MCF 10A (cell line): Measurements from ENCODE around the gene MED15. TPM values are rescaled to one million over a fixed set of nuclear protein-coding genes. Genes with fewer than 3 reads are reported as not detected.

Source experiments
- BruUV-seq: library from RNA; stranded (reverse); fragments of 400-500 nt; replicated peaks from 2 replicates; lab custom pipeline; 2021; lab: Mats Ljungman, UMichigan
- CTCF ChIA-PET: fragments of 300-600 bp; sonication (Branson Sonifier 250); formaldehyde crosslinking; extraction: SDS; loops from one replicate; lab custom pipeline; 2021; ENCODE audit warnings: antibody characterized with exemption, inconsistent platforms; lab: Yijun Ruan, JAX
- POLR2A ChIA-PET: fragments of 300-600, 350-650 bp; sonication (Branson Sonifier 250); formaldehyde crosslinking; extraction: SDS; loops from one replicate; lab custom pipeline; 2020; ENCODE audit warnings: antibody characterized with exemption, inconsistent platforms; lab: Yijun Ruan, JAX
- DNase-seq: peaks from one replicate; pipeline ENCODE4 v3.0.0-alpha.2; 2018; ENCODE audit not compliant: unreplicated experiment
- H3K27ac Mint-ChIP-seq: one replicate; pipeline ENCODE4 v1.8.0; 2022; ENCODE audit warnings: mild to moderate bottlenecking, low read depth, mixed read lengths; ENCODE audit not compliant: unreplicated experiment
- H3K27me3 Mint-ChIP-seq: one replicate; pipeline ENCODE4 v1.8.0; 2022; ENCODE audit warnings: mixed read lengths; ENCODE audit not compliant: insufficient read depth, unreplicated experiment
- H3K36me3 Mint-ChIP-seq: one replicate; pipeline ENCODE4 v1.8.0; 2022; ENCODE audit warnings: mild to moderate bottlenecking, moderate library complexity, mixed read lengths; ENCODE audit not compliant: insufficient read depth, unreplicated experiment
- H3K4me1 Mint-ChIP-seq: one replicate; pipeline ENCODE4 v1.8.0; 2022; ENCODE audit warnings: mixed read lengths; ENCODE audit not compliant: insufficient read depth, unreplicated experiment
- H3K4me3 Mint-ChIP-seq: one replicate; pipeline ENCODE4 v1.8.0; 2022; ENCODE audit warnings: mild to moderate bottlenecking, moderate library complexity, mixed read lengths; ENCODE audit not compliant: unreplicated experiment
- H3K9me3 Mint-ChIP-seq: one replicate; pipeline ENCODE4 v1.8.0; 2022; ENCODE audit warnings: mixed read lengths; ENCODE audit not compliant: unreplicated experiment
- CTCF ChIP-seq: fragments of 200-600 bp; IDR thresholded peaks from one replicate; pipeline ENCODE4 v1.8.0; 2022; ENCODE audit warnings: antibody characterized with exemption, mild to moderate bottlenecking; ENCODE audit not compliant: unreplicated experiment
- intact Hi-C: fragments of 100-400 bp; cut with micrococcal nuclease; formaldehyde crosslinking; loops from 2 replicates; pipeline ENCODE4 v1.14.1; 2022
- total RNA-seq: library from RNA; stranded (reverse); gene quantifications from 2 replicates; pipeline ENCODE4 v1.2.3, GENCODE V29; 2022

MED15 gene
- total RNA-seq, 1 experiment from 2014 or later = 122 TPM

GRCh38 chr22:20580179-20580578 is 72.8 kb downstream of the MED15 start:
- POLR2A ChIA-PET = no interaction called here
- peak overlapping the region; percentile 35 for H3K27ac Mint-ChIP-seq
- CTCF ChIA-PET = interaction anchor here (0.9 to 2.3 kb wide), 3 partner anchors 9 to 26 kb away, joined by 3 to 9 read pairs (median 4); no protein-coding TSS in a partner anchor
- H3K4me3 Mint-ChIP-seq = no peak overlapping the region
- intact Hi-C loops = no loop called here
- no peak for TF ChIP-seq CTCF
- H3K9me3 Mint-ChIP-seq = no peaks in the 10 kb centered on the region
- peaks cover 93% of the 10 kb centered on the region for H3K36me3 Mint-ChIP-seq
- no peaks in the 10 kb centered on the region for H3K27me3 Mint-ChIP-seq
- H3K4me1 Mint-ChIP-seq = peaks cover 6% of the 10 kb centered on the region
- no TSS peak for BruUV-seq
- DNase-seq = no peak

- peaks cover 9% of the 10 kb centered on the region for H3K4me1 Mint-ChIP-seq
- POLR2A ChIA-PET = no interaction called here
- no peak for TF ChIP-seq CTCF
- intact Hi-C loops = no loop called here
- H3K27ac Mint-ChIP-seq = peak overlapping the region; percentile 35
- no peaks in the 10 kb centered on the region for H3K9me3 Mint-ChIP-seq
- CTCF ChIA-PET = interaction anchor here (0.6 kb wide), 1 partner anchor 710 kb away, joined by 5 read pairs; no protein-coding TSS in a partner anchor
- H3K36me3 Mint-ChIP-seq = peaks cover 93% of the 10 kb centered on the region
- no peak overlapping the region for H3K4me3 Mint-ChIP-seq
- H3K27me3 Mint-ChIP-seq = no peaks in the 10 kb centered on the region
- BruUV-seq = no TSS peak
- DNase-seq = no peak
Measured at GRCh38 chr22:20580611-20581502, 73.4 kb downstream of the MED15 start.

GRCh38 chr22:20581503-20582170 is 74.2 kb downstream of the MED15 start:
- H3K4me1 Mint-ChIP-seq = peaks cover 9% of the 10 kb centered on the region
- intact Hi-C loops = no loop called here
- peak overlapping the region; percentile 35 for H3K27ac Mint-ChIP-seq
- no peaks in the 10 kb centered on the region for H3K9me3 Mint-ChIP-seq
- no peak for TF ChIP-seq CTCF
- CTCF ChIA-PET = no interaction called here
- POLR2A ChIA-PET = no interaction called here
- no peaks in the 10 kb centered on the region for H3K27me3 Mint-ChIP-seq
- no peak for DNase-seq
- peaks cover 93% of the 10 kb centered on the region for H3K36me3 Mint-ChIP-seq
- H3K4me3 Mint-ChIP-seq = no peak overlapping the region
- BruUV-seq = no TSS peak

- Mint-ChIP-seq H3K4me3 (no peak overlapping the region), H3K27me3 (no peaks in the 10 kb centered on the region), H3K9me3 (no peaks in the 10 kb centered on the region), H3K4me1 (peaks cover 9% of the 10 kb centered on the region), H3K27ac (no peak overlapping the region), H3K36me3 (peaks cover 93% of the 10 kb centered on the region)
- DNase-seq = no peak
- ChIA-PET CTCF (interaction anchor here (0.6 kb wide), 1 partner anchor 17 kb away, joined by 3 read pairs; no protein-coding TSS in a partner anchor), POLR2A (no interaction called here)
- intact Hi-C loops = no loop called here
- TF ChIP-seq CTCF = no peak
- BruUV-seq = no TSS peak
Measured at GRCh38 chr22:20582171-20582511, 74.7 kb downstream of the MED15 start.
